ENCODE data around the gene DNAH8.

DNA sequence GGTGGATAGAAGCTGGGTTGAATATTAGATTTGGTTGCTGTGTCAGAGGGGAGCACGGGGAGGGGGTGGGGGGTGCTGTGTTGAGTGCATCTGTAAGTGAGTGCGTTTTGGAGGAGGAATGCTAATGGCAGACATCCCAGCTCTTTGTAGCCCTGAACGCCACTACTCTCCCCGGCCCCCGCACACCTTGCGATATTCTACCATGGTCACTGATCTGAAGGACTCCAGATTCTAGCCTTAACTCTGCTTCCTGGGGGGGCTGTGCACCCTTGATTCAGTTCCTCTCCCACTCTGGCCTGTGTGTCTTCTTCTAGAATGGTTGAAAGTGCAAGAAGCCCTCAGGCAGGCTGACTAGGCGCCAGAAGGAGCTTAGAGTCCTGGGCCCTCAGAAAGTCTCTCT lies 340.6 kb downstream of the DNAH8 start:
- TF ChIP-seq, protein P1, sequence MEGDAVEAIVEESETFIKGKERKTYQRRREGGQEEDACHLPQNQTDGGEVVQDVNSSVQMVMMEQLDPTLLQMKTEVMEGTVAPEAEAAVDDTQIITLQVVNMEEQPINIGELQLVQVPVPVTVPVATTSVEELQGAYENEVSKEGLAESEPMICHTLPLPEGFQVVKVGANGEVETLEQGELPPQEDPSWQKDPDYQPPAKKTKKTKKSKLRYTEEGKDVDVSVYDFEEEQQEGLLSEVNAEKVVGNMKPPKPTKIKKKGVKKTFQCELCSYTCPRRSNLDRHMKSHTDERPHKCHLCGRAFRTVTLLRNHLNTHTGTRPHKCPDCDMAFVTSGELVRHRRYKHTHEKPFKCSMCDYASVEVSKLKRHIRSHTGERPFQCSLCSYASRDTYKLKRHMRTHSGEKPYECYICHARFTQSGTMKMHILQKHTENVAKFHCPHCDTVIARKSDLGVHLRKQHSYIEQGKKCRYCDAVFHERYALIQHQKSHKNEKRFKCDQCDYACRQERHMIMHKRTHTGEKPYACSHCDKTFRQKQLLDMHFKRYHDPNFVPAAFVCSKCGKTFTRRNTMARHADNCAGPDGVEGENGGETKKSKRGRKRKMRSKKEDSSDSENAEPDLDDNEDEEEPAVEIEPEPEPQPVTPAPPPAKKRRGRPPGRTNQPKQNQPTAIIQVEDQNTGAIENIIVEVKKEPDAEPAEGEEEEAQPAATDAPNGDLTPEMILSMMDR (IDR thresholded peaks at IDR 0.05) = no peak
- no peak for TF ChIP-seq EP300 (IDR thresholded peaks at IDR 0.05)
- TF ChIP-seq POLR2AphosphoS5 (IDR thresholded peaks at IDR 0.05) = no peak
- TF ChIP-seq POLR2A (IDR thresholded peaks at IDR 0.05; ENCODE audit: low read depth) = no peak

Data from esophagus muscularis mucosa (tissue), 4 donors.